Measurements from ENCODE around the gene MASTL.

The MASTL gene

DNA sequence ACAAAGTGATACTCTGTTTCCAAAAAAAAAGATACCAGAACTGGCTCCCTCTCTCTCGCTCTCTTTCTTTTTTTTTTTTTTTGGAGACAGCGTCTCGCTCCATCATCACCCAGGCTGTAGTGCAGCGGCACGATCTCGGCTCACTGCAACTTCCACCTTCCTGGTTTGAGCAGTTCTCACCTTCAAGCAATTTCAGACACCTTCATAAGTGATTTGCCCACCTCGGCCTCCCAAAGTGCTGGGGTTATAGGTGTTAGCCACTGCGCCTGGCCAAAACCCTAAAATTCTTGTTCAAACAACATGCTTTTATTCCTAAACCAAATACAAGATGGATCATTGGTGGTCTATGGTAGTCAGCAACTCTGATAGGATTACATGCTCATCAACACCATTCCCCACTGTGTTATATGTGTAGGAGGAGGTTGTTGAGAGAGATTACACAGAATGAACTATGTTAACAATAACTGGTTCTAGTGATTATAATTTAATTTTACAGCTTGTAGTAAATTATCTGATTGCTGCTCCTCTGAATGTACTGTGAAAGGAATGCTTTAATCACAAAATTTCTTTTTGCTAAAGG is 69.9 kb downstream of the MASTL start:
- DNase-seq, result no peak

DNA sequence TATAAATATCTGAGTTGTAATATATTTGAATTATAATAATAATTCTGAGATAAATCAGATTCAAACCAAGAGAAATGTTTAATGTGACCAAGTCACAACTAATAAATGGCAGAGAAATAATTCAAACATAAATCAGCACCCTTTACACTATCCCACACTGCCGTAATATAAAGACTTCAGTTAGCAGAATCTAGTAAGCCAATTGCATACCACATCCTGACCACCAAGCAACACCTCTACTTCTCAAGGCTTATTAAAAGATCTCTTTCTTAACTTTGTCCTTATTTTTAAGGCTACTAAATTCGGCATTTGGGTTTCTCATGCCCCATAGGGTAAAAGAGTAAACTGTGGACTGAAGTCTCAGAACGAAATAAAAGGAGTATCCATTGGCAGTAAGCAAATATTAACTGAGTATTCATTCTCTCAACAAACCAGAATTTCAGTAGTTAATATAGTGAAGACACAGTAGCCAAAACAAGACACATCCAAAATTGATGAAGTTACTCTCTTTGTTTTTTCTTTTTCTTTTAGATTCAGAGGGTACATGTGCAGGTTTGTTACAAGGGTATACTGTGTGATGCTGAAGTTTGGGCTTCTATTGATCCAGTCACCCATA is 70.6 kb downstream of the MASTL start:
- no peak for DNase-seq

DNA sequence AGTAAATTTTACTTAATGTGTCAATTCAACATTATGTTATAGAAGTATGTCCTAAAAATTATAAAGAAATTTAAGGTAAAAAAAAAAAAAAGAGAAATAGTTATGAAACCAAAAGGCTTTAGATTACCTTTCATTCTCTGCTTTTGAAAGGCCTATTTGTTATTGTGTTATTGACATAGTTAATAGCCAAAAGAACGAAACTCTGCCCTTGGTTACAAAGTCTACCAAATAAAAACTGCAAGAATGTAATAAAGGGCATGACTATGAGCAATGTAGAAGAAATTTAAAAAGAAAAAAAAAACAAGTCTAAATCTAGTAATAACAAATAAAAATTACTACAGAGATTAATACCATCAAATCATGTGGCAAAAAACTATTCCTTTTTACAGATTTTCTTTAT is 74.9 kb downstream of the MASTL start:
- no peak for DNase-seq

DNA sequence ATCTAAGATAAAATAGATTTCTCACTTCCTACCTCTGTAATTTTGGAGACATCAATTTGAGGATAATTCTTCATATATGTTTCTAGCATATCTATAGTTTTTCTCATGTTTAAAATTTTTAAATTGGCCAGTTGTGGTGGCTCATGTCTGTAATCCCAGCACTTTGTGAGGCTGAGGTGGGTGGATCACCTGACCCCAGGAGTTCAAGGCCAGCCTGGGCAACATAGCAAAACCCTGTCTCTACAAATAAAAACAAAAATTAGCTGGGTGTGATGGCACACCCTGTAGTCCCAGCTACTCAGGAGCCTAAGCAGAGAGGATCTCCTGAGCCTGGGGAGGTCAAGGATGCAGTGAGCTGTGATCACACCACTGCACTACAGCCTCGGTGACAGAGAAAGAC is 80.6 kb downstream of the MASTL start:
- DNase-seq, result no peak
